H9 (cell line): ENCODE data around the gene COMP. TPM values are rescaled to one million over a fixed set of nuclear protein-coding genes. Genes with fewer than 3 reads are reported as not detected.

Source experiments
- DNase-seq: peaks from one replicate; pipeline ENCODE4 v3.0.0-alpha.2; 2017
- H2AFZ ChIP-seq: one replicate; pipeline ENCODE4 v1.6.1; 2013; ENCODE audit warnings: mild to moderate bottlenecking, low read length, control low read depth, moderate library complexity
- H2AK5ac ChIP-seq: 2 replicates; pipeline ENCODE4 v1.6.1; 2013; ENCODE audit warnings: low read length, control low read depth, mixed read lengths; ENCODE audit not compliant: insufficient read length
- H2BK120ac ChIP-seq: one replicate; pipeline ENCODE4 v1.6.1; 2013; ENCODE audit warnings: low read depth, mild to moderate bottlenecking, low read length, control low read depth, inconsistent platforms; ENCODE audit not compliant: poor library complexity, severe bottlenecking
- H2BK12ac ChIP-seq: 2 replicates; pipeline ENCODE4 v1.6.1; 2013; ENCODE audit warnings: low read length, control low read depth, mixed read lengths, low read depth; ENCODE audit not compliant: insufficient read length
- H2BK15ac ChIP-seq: 2 replicates; pipeline ENCODE4 v1.6.1; 2013; ENCODE audit warnings: low read depth, low read length, control low read depth
- H2BK20ac ChIP-seq: one replicate; pipeline ENCODE4 v1.6.1; 2013; ENCODE audit warnings: low read depth, mild to moderate bottlenecking, low read length, control low read depth, inconsistent platforms; ENCODE audit not compliant: poor library complexity, severe bottlenecking
- H2BK5ac ChIP-seq: 2 replicates; pipeline ENCODE4 v1.6.1; 2013; ENCODE audit warnings: low read length, control low read depth, mixed read lengths; ENCODE audit not compliant: insufficient read length
- H3K14ac ChIP-seq: 2 replicates; pipeline ENCODE4 v1.6.1; 2013; ENCODE audit warnings: low read length, control low read depth; ENCODE audit not compliant: insufficient read depth
- H3K18ac ChIP-seq: 2 replicates; pipeline ENCODE4 v1.6.1; 2013; ENCODE audit warnings: low read depth, mild to moderate bottlenecking, mixed read lengths, low read length, control low read depth; ENCODE audit not compliant: insufficient read length
- H3K23ac ChIP-seq: 2 replicates; pipeline ENCODE4 v1.6.1; 2013; ENCODE audit warnings: low read length, control low read depth, mixed read lengths, low read depth; ENCODE audit not compliant: insufficient read length
- H3K23me2 ChIP-seq: 2 replicates; pipeline ENCODE4 v1.6.1; 2013; ENCODE audit warnings: low read depth, mild to moderate bottlenecking, mixed read lengths, low read length, control low read depth; ENCODE audit not compliant: insufficient read length, poor library complexity, severe bottlenecking
- H3K27ac ChIP-seq: 2 replicates; pipeline ENCODE4 v1.5.1; 2013; ENCODE audit warnings: low read length, control low read depth, mixed read lengths, low read depth; ENCODE audit not compliant: insufficient read length
- H3K27me3 ChIP-seq: 2 replicates; pipeline ENCODE4 v1.6.1; 2013; ENCODE audit warnings: low read length, control low read depth, inconsistent platforms; ENCODE audit not compliant: insufficient read depth
- H3K4ac ChIP-seq: 2 replicates; pipeline ENCODE4 v1.6.1; 2013; ENCODE audit warnings: low read depth, mild to moderate bottlenecking, control low read depth, inconsistent platforms, low read length, moderate library complexity
- H3K4me1 ChIP-seq: 2 replicates; pipeline ENCODE4 v1.6.1; 2013; ENCODE audit warnings: low read length, control low read depth, inconsistent platforms; ENCODE audit not compliant: insufficient read depth
- H3K4me2 ChIP-seq: 2 replicates; pipeline ENCODE4 v1.6.1; 2013; ENCODE audit warnings: low read length, control low read depth, mixed read lengths; ENCODE audit not compliant: insufficient read length, insufficient read depth
- H3K56ac ChIP-seq: 2 replicates; pipeline ENCODE4 v1.6.1; 2013; ENCODE audit warnings: low read depth, mild to moderate bottlenecking, mixed read lengths, low read length, control low read depth; ENCODE audit not compliant: insufficient read length
- H3K79me1 ChIP-seq: 2 replicates; pipeline ENCODE4 v1.6.1; 2013; ENCODE audit warnings: low read depth, mild to moderate bottlenecking, moderate library complexity, low read length, control low read depth, inconsistent platforms; ENCODE audit not compliant: insufficient read depth, poor library complexity, severe bottlenecking
- H3K79me2 ChIP-seq: 2 replicates; pipeline ENCODE4 v1.6.1; 2013; ENCODE audit warnings: low read length, control low read depth, inconsistent platforms; ENCODE audit not compliant: insufficient read depth
- H3K9ac ChIP-seq: 2 replicates; pipeline ENCODE4 v1.6.1; 2013; ENCODE audit warnings: low read length, control low read depth, mixed read lengths; ENCODE audit not compliant: insufficient read length; ENCODE audit errors: extremely low read depth
- H3K9me3 ChIP-seq: one replicate; pipeline ENCODE4 v1.6.1; 2013; ENCODE audit warnings: low read depth, low read length, inconsistent platforms; ENCODE audit not compliant: control insufficient read depth
- H3T11ph ChIP-seq: one replicate; pipeline ENCODE4 v1.6.1; 2013; ENCODE audit warnings: mild to moderate bottlenecking, low read length, control low read depth, inconsistent platforms
- H4K20me1 ChIP-seq: one replicate; pipeline ENCODE4 v1.6.1; 2013; ENCODE audit not compliant: control insufficient read depth, insufficient read length, insufficient read depth
- H4K5ac ChIP-seq: 2 replicates; pipeline ENCODE4 v1.6.1; 2013; ENCODE audit warnings: low read depth, mild to moderate bottlenecking, mixed read lengths, low read length, control low read depth; ENCODE audit not compliant: insufficient read length
- H4K8ac ChIP-seq: replicated peaks from 2 replicates; pipeline ENCODE4 v1.6.1; 2013; ENCODE audit warnings: low read length, control low read depth, mixed read lengths, low read depth; ENCODE audit not compliant: insufficient read length
- H4K91ac ChIP-seq: 2 replicates; pipeline ENCODE4 v1.6.1; 2013; ENCODE audit warnings: low read depth, mild to moderate bottlenecking, moderate library complexity, mixed read lengths, low read length, control low read depth; ENCODE audit not compliant: insufficient read length
- H3K27ac Mint-ChIP-seq, 3 experiments: 2 replicates in 2 of 3; 3 replicates in 1 of 3; pipeline ENCODE4 v1.8.0; 2020 to 2021; ENCODE audit warnings: mixed read lengths in 3 of 3, mild to moderate bottlenecking in 1 of 3, moderate library complexity in 1 of 3
- H3K27me3 Mint-ChIP-seq: 2 replicates; pipeline ENCODE4 v1.8.0; 2021; ENCODE audit warnings: low read depth, mild to moderate bottlenecking, moderate library complexity, mixed read lengths
- H3K36me3 Mint-ChIP-seq, 3 experiments: 2 replicates in 2 of 3; 3 replicates in 1 of 3; pipeline ENCODE4 v1.8.0; 2020 to 2021; ENCODE audit warnings: low read depth in 3 of 3, mixed read lengths in 3 of 3; ENCODE audit not compliant: insufficient read depth in 1 of 3
- H3K4me1 Mint-ChIP-seq, 2 experiments: 2 replicates each; pipeline ENCODE4 v1.8.0; 2020; ENCODE audit warnings: mixed read lengths in 2 of 2
- H3K4me3 Mint-ChIP-seq, 2 experiments: 2 replicates in 1 of 2; 3 replicates in 1 of 2; pipeline ENCODE4 v1.8.0; 2020 to 2021; ENCODE audit warnings: mild to moderate bottlenecking in 2 of 2, mixed read lengths in 2 of 2, moderate library complexity in 1 of 2
- H3K9me3 Mint-ChIP-seq, 2 experiments: 2 replicates in 1 of 2; 3 replicates in 1 of 2; pipeline ENCODE4 v1.8.0; 2020; ENCODE audit warnings: mild to moderate bottlenecking in 2 of 2, mixed read lengths in 2 of 2, moderate library complexity in 1 of 2
- CTCF ChIP-seq: fragments of 200-600 bp; sonication (generic); conservative IDR thresholded peaks from 3 replicates; pipeline ENCODE4 v1.8.0; 2021; ENCODE audit warnings: antibody characterized with exemption, mild to moderate bottlenecking
- WGBS: extraction: QIAGEN DNeasy Blood & Tissue Kit; methylation state at CpG from one replicate; pipeline ENCODE4 v1.1.7; 2013; ENCODE audit warnings: missing lambda C conversion rate, low lambda C conversion rate, mixed read lengths; ENCODE audit not compliant: insufficient read length; ENCODE audit errors: extremely low coverage; 5-methylcytosine and 5-hydroxymethylcytosine counted together
- total RNA-seq: library from RNA; stranded (reverse); gene quantifications from 2 replicates; pipeline ENCODE4 v1.2.1, GENCODE V29; 2021

COMP gene
- total RNA-seq, 1 experiment from 2014 or later, result 0.15 TPM

- H4K91ac ChIP-seq, result no peak overlapping the region
- H3K4me1 ChIP-seq, result no peaks in the 10 kb centered on the region
- H3K27me3 Mint-ChIP-seq, result no peaks in the 10 kb centered on the region; the same call in 1 of the 2 replicates
- no peak overlapping the region for H4K5ac ChIP-seq
- H3K9me3 Mint-ChIP-seq, result no peaks in the 10 kb centered on the region
- no peaks in the 10 kb centered on the region for H3K79me2 ChIP-seq
- H2BK5ac ChIP-seq, result no peak overlapping the region
- no peak overlapping the region for H3K23ac ChIP-seq
- no peak overlapping the region for H3K27ac Mint-ChIP-seq
- H3K23me2 ChIP-seq, result no peaks in the 10 kb centered on the region
- H3K9me3 ChIP-seq, result no peaks in the 10 kb centered on the region
- H4K20me1 ChIP-seq, result no peaks in the 10 kb centered on the region
- H2AK5ac ChIP-seq, result no peak overlapping the region
- no peak overlapping the region for H2BK20ac ChIP-seq
- H3K4me3 Mint-ChIP-seq, result no peak overlapping the region
- peaks cover 0 to 4% (median 0%) of the 10 kb centered on the region in 3 experiments; a peak in 2 of 7 replicates for H3K36me3 Mint-ChIP-seq
- TF ChIP-seq CTCF, result no peak
- H2BK120ac ChIP-seq, result no peak overlapping the region
- WGBS, result no CpG with 5 or more reads among the region's 26 CpGs
- peak; percentile 31 for DNase-seq
- no peak overlapping the region; the same call in 1 of the 2 replicates for H3K14ac ChIP-seq
- H3K4ac ChIP-seq, result no peak overlapping the region
- no peak overlapping the region for H3T11ph ChIP-seq
- no peak overlapping the region for H3K9ac ChIP-seq
- H2BK12ac ChIP-seq, result no peak overlapping the region
- no peaks in the 10 kb centered on the region for H3K79me1 ChIP-seq
- H3K4me2 ChIP-seq, result no peak overlapping the region
- H2BK15ac ChIP-seq, result no peak overlapping the region
- H3K56ac ChIP-seq, result no peak overlapping the region
- peaks cover 8 to 16% of the 10 kb centered on the region in 2 experiments for H3K4me1 Mint-ChIP-seq
- no peak overlapping the region for H3K18ac ChIP-seq
- no peaks in the 10 kb centered on the region for H3K27me3 ChIP-seq
- no peak overlapping the region for H2AFZ ChIP-seq
- H4K8ac ChIP-seq, result no peak overlapping the region
- no peak overlapping the region for H3K27ac ChIP-seq
Observed at GRCh38 chr19:18745012-18745735, 45.9 kb downstream of the COMP start.
